Vagina (tissue), 2 donors: ENCODE data around the gene IRAG1.

ENCODE experiments used
- CTCF ChIP-seq, 3 experiments: fragments of 450-650 bp in 2 of 3; fragments of 200-600 bp in 1 of 3; sonication (generic) in 1 of 3; IDR thresholded peaks; one replicate each; pipeline ENCODE4 v1.5.1; 2017 to 2019; ENCODE audit warnings: antibody characterized with exemption in 3 of 3, mild to moderate bottlenecking in 2 of 3, moderate library complexity in 2 of 3
- POLR2A ChIP-seq, 2 donors: fragments of 450-650 bp; IDR thresholded peaks; one replicate each; pipeline ENCODE4 v1.6.1; 2017; ENCODE audit warnings: antibody characterized with exemption in 2 of 2, mild to moderate bottlenecking in 2 of 2, moderate library complexity in 2 of 2
- POLR2AphosphoS5 ChIP-seq, 2 donors: sonication (generic); formaldehyde crosslinking; IDR thresholded peaks; one replicate each; pipeline ENCODE4 v1.9.0; 2017; ENCODE audit warnings: antibody characterized with exemption in 2 of 2, mild to moderate bottlenecking in 2 of 2, low read depth in 1 of 2; ENCODE audit not compliant: insufficient read depth in 1 of 2

- TF ChIP-seq POLR2AphosphoS5 (IDR thresholded peaks at IDR 0.05; ENCODE audit: insufficient read depth in 1 of 2, low read depth in 1 of 2) (no peak), CTCF (IDR thresholded peaks at IDR 0.05) (no peak), POLR2A (IDR thresholded peaks at IDR 0.05) (no peak)
These were observed 22.6 kb upstream of the IRAG1 start for GRCh38 chr11:10716122-10716521.
